ENCODE results near the gene ZNF184. TPM values are rescaled to one million over a fixed set of nuclear protein-coding genes. Genes with fewer than 3 reads are reported as not detected.

ZNF184 gene
- total RNA-seq, 1 donor from 2014 or later = 5.7 TPM

GRCh38 chr6:27501187-27501586 is 28.3 kb upstream of the ZNF184 start:
- TF ChIP-seq, protein P1, sequence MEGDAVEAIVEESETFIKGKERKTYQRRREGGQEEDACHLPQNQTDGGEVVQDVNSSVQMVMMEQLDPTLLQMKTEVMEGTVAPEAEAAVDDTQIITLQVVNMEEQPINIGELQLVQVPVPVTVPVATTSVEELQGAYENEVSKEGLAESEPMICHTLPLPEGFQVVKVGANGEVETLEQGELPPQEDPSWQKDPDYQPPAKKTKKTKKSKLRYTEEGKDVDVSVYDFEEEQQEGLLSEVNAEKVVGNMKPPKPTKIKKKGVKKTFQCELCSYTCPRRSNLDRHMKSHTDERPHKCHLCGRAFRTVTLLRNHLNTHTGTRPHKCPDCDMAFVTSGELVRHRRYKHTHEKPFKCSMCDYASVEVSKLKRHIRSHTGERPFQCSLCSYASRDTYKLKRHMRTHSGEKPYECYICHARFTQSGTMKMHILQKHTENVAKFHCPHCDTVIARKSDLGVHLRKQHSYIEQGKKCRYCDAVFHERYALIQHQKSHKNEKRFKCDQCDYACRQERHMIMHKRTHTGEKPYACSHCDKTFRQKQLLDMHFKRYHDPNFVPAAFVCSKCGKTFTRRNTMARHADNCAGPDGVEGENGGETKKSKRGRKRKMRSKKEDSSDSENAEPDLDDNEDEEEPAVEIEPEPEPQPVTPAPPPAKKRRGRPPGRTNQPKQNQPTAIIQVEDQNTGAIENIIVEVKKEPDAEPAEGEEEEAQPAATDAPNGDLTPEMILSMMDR (IDR thresholded peaks at IDR 0.05; ENCODE audit: insufficient read depth, low read depth, low read length) = no peak
- TF ChIP-seq EZH2 (IDR thresholded peaks at IDR 0.05; ENCODE audit: insufficient read depth, low read length) = no peak
- Histone ChIP-seq H3K9ac (ENCODE audit: low read length) (no peak overlapping the region), H3K36me3 (ENCODE audit: insufficient read depth, low read length) (no peaks in the 10 kb centered on the region), H3K79me2 (ENCODE audit: insufficient read depth, low read length) (no peaks in the 10 kb centered on the region), H4K20me1 (ENCODE audit: insufficient read depth, low read length) (peaks cover 3% of the 10 kb centered on the region), H3K27ac (ENCODE audit: low read depth, low read length) (no peak overlapping the region), H2AFZ (ENCODE audit: low read depth, low read length) (no peak overlapping the region), H3K4me2 (ENCODE audit: low read length) (no peak overlapping the region), H3K9me3 (ENCODE audit: insufficient read depth, low read depth, low read length) (no peaks in the 10 kb centered on the region), H3K27me3 (ENCODE audit: insufficient read depth, low read length) (no peaks in the 10 kb centered on the region), H3K4me1 (ENCODE audit: insufficient read depth, low read length) (no peaks in the 10 kb centered on the region), H3K4me3 (ENCODE audit: insufficient read depth, low read depth, low read length) (no peak overlapping the region)
- Mint-ChIP-seq H3K4me1 (ENCODE audit: low read depth, unreplicated experiment) (no peaks in the 10 kb centered on the region), H3K9me3 (ENCODE audit: unreplicated experiment) (no peaks in the 10 kb centered on the region), H3K27ac (ENCODE audit: unreplicated experiment) (no peak overlapping the region), H3K4me3 (ENCODE audit: unreplicated experiment) (no peak overlapping the region), H3K36me3 (ENCODE audit: low read depth, unreplicated experiment) (no peaks in the 10 kb centered on the region), H3K27me3 (ENCODE audit: low read depth, unreplicated experiment) (no peaks in the 10 kb centered on the region)
- FAIRE-seq (no peak), DNase-seq (ENCODE audit: low read depth) (no peak)

DNA sequence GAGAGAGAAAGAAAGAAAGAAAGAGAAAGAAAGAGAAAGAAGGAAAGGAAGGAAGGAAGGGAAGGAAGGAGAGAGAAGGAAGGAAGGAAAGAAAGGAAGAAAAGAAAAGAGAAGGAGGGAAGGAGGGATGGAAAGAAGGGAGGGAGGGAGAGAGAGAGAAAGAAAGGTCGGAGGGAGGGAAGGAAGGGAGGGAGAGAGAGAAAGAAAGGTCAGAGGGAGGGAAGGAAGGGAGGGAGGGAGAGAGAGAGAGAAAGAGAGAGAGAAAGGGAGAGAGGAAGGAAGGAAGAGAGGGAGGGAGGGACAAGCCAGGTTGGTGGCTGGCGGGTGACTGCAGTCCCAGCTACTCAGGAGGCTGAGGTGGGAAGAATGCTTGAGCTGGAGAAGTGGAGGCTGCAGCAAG is 27.3 kb upstream of the ZNF184 start:
- Histone ChIP-seq H2AFZ (ENCODE audit: low read depth, low read length) (no peak overlapping the region), H3K4me1 (ENCODE audit: insufficient read depth, low read length) (no peaks in the 10 kb centered on the region), H3K27ac (ENCODE audit: low read depth, low read length) (no peak overlapping the region), H3K9ac (ENCODE audit: low read length) (no peak overlapping the region), H3K4me2 (ENCODE audit: low read length) (no peak overlapping the region), H3K79me2 (ENCODE audit: insufficient read depth, low read length) (no peaks in the 10 kb centered on the region), H3K4me3 (ENCODE audit: insufficient read depth, low read depth, low read length) (no peak overlapping the region), H4K20me1 (ENCODE audit: insufficient read depth, low read length) (peaks cover 3% of the 10 kb centered on the region), H3K36me3 (ENCODE audit: insufficient read depth, low read length) (no peaks in the 10 kb centered on the region), H3K27me3 (ENCODE audit: insufficient read depth, low read length) (no peaks in the 10 kb centered on the region), H3K9me3 (ENCODE audit: insufficient read depth, low read depth, low read length) (no peaks in the 10 kb centered on the region)
- no peak for DNase-seq (ENCODE audit: low read depth)
- no peaks in the 10 kb centered on the region for H3K9me3 Mint-ChIP-seq (ENCODE audit: unreplicated experiment)
- no peak for TF ChIP-seq EZH2 (IDR thresholded peaks at IDR 0.05; ENCODE audit: insufficient read depth, low read length)
- TF ChIP-seq, protein P1 (IDR thresholded peaks at IDR 0.05; ENCODE audit: insufficient read depth, low read depth, low read length) = no peak
- no peak for FAIRE-seq
- no peak overlapping the region for H3K4me3 Mint-ChIP-seq (ENCODE audit: unreplicated experiment)
- no peak overlapping the region for H3K27ac Mint-ChIP-seq (ENCODE audit: unreplicated experiment)
- H3K4me1 Mint-ChIP-seq (ENCODE audit: low read depth, unreplicated experiment) = no peaks in the 10 kb centered on the region
- no peaks in the 10 kb centered on the region for H3K27me3 Mint-ChIP-seq (ENCODE audit: low read depth, unreplicated experiment)
- no peaks in the 10 kb centered on the region for H3K36me3 Mint-ChIP-seq (ENCODE audit: low read depth, unreplicated experiment)

GRCh38 chr6:27495386-27496135 is 22.7 kb upstream of the ZNF184 start:
- H3K4me3 Mint-ChIP-seq (ENCODE audit: unreplicated experiment) = peak overlapping the region; percentile 89
- peak; percentile 88 for DNase-seq (ENCODE audit: low read depth)
- H3K27ac ChIP-seq (ENCODE audit: low read depth, low read length) = peak overlapping the region; percentile 51
- peak overlapping the region; percentile 80 for H3K9ac ChIP-seq (ENCODE audit: low read length)
- H3K9me3 ChIP-seq (ENCODE audit: insufficient read depth, low read depth, low read length) = no peaks in the 10 kb centered on the region
- peak overlapping the region; percentile 67 for H3K27ac Mint-ChIP-seq (ENCODE audit: unreplicated experiment)
- no peaks in the 10 kb centered on the region for H3K4me1 Mint-ChIP-seq (ENCODE audit: low read depth, unreplicated experiment)
- peak overlapping the region; percentile 90 for H3K4me3 ChIP-seq (ENCODE audit: insufficient read depth, low read depth, low read length)
- H3K27me3 ChIP-seq (ENCODE audit: insufficient read depth, low read length) = peaks cover 4% of the 10 kb centered on the region
- H3K36me3 Mint-ChIP-seq (ENCODE audit: low read depth, unreplicated experiment) = no peaks in the 10 kb centered on the region
- H3K27me3 Mint-ChIP-seq (ENCODE audit: low read depth, unreplicated experiment) = no peaks in the 10 kb centered on the region
- no peaks in the 10 kb centered on the region for H3K79me2 ChIP-seq (ENCODE audit: insufficient read depth, low read length)
- H2AFZ ChIP-seq (ENCODE audit: low read depth, low read length) = peak overlapping the region; percentile 87
- FAIRE-seq = peak; percentile 99
- no peaks in the 10 kb centered on the region for H3K4me1 ChIP-seq (ENCODE audit: insufficient read depth, low read length)
- H3K4me2 ChIP-seq (ENCODE audit: low read length) = peak overlapping the region; percentile 86
- H4K20me1 ChIP-seq (ENCODE audit: insufficient read depth, low read length) = no peaks in the 10 kb centered on the region
- no peaks in the 10 kb centered on the region for H3K36me3 ChIP-seq (ENCODE audit: insufficient read depth, low read length)
- TF ChIP-seq, protein P1 (IDR thresholded peaks at IDR 0.05; ENCODE audit: insufficient read depth, low read depth, low read length) = peak; percentile 16
- TF ChIP-seq EZH2 (IDR thresholded peaks at IDR 0.05; ENCODE audit: insufficient read depth, low read length) = no peak
- H3K9me3 Mint-ChIP-seq (ENCODE audit: unreplicated experiment) = no peaks in the 10 kb centered on the region

All from astrocyte (in vitro differentiated cells and primary cell).